Tibial nerve (tissue), 3 donors: ENCODE data around the gene KLK7.

Source experiments
- POLR2A ChIP-seq, 2 donors: fragments of 450-650 bp; IDR thresholded peaks; one replicate each; pipeline ENCODE4 v1.6.1; 2017; ENCODE audit warnings: antibody characterized with exemption in 2 of 2, mild to moderate bottlenecking in 2 of 2, moderate library complexity in 2 of 2
- TF ChIP-seq, protein P1 (sequence below), 5 experiments: fragments of 200-600 bp in 3 of 5; fragments of 450-650 bp in 2 of 5; sonication (generic) in 3 of 5; IDR thresholded peaks; one replicate each; pipeline ENCODE4 v1.5.1; 2016 to 2019; ENCODE audit warnings: antibody characterized with exemption in 5 of 5, mild to moderate bottlenecking in 3 of 5, moderate library complexity in 2 of 5

DNA sequence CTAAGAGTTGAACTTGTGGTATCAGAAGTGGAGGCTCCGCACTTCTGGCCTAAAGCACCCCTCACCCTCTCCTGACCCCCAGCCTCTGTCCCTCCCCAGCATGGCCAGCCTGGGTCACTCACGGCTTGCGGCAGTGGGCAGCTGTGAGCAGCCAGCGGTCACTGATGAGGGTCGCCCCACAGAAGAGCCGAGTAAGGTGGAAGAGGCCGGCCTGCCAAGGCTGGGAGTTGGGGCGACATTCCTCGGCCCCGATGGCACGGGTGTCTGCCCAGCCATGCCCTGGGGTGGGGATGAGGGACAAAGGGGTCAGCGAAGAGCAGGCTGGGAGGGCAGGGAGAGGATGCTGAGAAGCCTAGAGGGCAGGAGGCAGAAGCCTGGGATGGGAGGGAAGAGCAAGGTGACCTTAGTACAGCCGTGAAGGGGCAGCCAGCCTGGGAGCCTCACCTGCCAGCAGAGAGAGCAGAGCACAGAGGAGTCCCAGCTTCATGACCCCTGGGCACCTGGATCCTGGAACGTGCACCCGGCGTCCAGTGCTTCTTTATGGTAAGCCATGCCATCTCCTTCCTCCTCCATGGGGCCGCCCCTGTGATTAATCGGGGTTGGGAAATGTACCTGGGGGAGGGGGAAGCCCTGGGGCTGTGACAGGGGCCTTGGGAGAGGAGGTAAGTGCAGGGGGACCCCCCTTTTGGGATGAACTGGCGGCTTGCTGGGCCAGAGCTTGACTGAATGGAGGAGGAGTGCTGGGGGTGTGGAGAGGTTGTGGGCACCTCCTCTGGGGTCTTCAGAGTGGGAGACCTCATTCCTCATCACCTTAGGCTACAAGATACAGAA is 25.6 kb upstream of the KLK7 start:
- TF ChIP-seq, protein P1, sequence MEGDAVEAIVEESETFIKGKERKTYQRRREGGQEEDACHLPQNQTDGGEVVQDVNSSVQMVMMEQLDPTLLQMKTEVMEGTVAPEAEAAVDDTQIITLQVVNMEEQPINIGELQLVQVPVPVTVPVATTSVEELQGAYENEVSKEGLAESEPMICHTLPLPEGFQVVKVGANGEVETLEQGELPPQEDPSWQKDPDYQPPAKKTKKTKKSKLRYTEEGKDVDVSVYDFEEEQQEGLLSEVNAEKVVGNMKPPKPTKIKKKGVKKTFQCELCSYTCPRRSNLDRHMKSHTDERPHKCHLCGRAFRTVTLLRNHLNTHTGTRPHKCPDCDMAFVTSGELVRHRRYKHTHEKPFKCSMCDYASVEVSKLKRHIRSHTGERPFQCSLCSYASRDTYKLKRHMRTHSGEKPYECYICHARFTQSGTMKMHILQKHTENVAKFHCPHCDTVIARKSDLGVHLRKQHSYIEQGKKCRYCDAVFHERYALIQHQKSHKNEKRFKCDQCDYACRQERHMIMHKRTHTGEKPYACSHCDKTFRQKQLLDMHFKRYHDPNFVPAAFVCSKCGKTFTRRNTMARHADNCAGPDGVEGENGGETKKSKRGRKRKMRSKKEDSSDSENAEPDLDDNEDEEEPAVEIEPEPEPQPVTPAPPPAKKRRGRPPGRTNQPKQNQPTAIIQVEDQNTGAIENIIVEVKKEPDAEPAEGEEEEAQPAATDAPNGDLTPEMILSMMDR (IDR thresholded peaks at IDR 0.05) = no peak
- no peak for TF ChIP-seq POLR2A (IDR thresholded peaks at IDR 0.05)
